Measurements from ENCODE around the gene PTGR3. TPM values are rescaled to one million over a fixed set of nuclear protein-coding genes. Genes with fewer than 3 reads are reported as not detected.

PTGR3 gene
- total and polyA plus RNA-seq, 3 donors from 2014 or later = 13.9 to 27.9 (median 15.7) TPM

GRCh38 chr18:75201282-75202270, 7.4 kb downstream of the PTGR3 start:
- Histone ChIP-seq H3K27me3 (no peaks in the 10 kb centered on the region), H3K4me3 (no peak overlapping the region), H3K4me1 (peaks cover 29% of the 10 kb centered on the region), H3K9me3 (no peaks in the 10 kb centered on the region), H3K27ac (no peak overlapping the region), H3K36me3 (ENCODE audit: low read depth, missing control alignments) (no peaks in the 10 kb centered on the region)
- no peak for TF ChIP-seq POLR2A (IDR thresholded peaks at IDR 0.05)
- TF ChIP-seq CTCF (IDR thresholded peaks at IDR 0.05) = no peak
- WGBS, 2 donors = 75 to 76% methylated on average over 18 of the region's 18 CpGs
- no peak for DNase-seq
- intact Hi-C loops (cut with DNase I; ENCODE audit: low total_unique reads) = loop anchor here (10.0 kb wide), 2 partner anchors 53 to 283 kb away; no protein-coding TSS in a partner anchor

- H3K9me3 ChIP-seq = no peaks in the 10 kb centered on the region
- TF ChIP-seq POLR2A (IDR thresholded peaks at IDR 0.05) = no peak
- no peak for TF ChIP-seq CTCF (IDR thresholded peaks at IDR 0.05)
- intact Hi-C loops (cut with DNase I; ENCODE audit: low total_unique reads) = loop anchor here (10.0 kb wide), 2 partner anchors 54 to 284 kb away; no protein-coding TSS in a partner anchor
- H3K36me3 ChIP-seq (ENCODE audit: low read depth, missing control alignments) = no peaks in the 10 kb centered on the region
- 87 to 89% methylated on average over 7 of the region's 7 CpGs for WGBS, 2 donors
- no peak overlapping the region for H3K4me3 ChIP-seq
- peaks cover 29% of the 10 kb centered on the region for H3K4me1 ChIP-seq
- DNase-seq = no peak
- no peak overlapping the region for H3K27ac ChIP-seq
- H3K27me3 ChIP-seq = no peaks in the 10 kb centered on the region
Measured at GRCh38 chr18:75200605-75201280, 8.2 kb downstream of the PTGR3 start.

GRCh38 chr18:75200071-75200470, 8.9 kb downstream of the PTGR3 start:
- intact Hi-C loops (cut with DNase I; ENCODE audit: low total_unique reads) = loop anchor here (10.0 kb wide), 2 partner anchors 55 to 285 kb away; no protein-coding TSS in a partner anchor

GRCh38 chr18:75199327-75199726, 9.6 kb downstream of the PTGR3 start:
- WGBS, 2 donors = 77 to 83% methylated on average over 4 of the region's 4 CpGs
- no peak for TF ChIP-seq CTCF (IDR thresholded peaks at IDR 0.05)
- TF ChIP-seq POLR2A (IDR thresholded peaks at IDR 0.05) = no peak
- intact Hi-C loops (cut with DNase I; ENCODE audit: low total_unique reads) = no loop called here
- Histone ChIP-seq H3K27me3 (no peaks in the 10 kb centered on the region), H3K4me3 (no peak overlapping the region), H3K27ac (no peak overlapping the region), H3K9me3 (no peaks in the 10 kb centered on the region), H3K4me1 (peaks cover 29% of the 10 kb centered on the region), H3K36me3 (ENCODE audit: low read depth, missing control alignments) (no peaks in the 10 kb centered on the region)
- DNase-seq = no peak

More at GRCh38 chr18:75200071-75200470, 8.9 kb downstream of the PTGR3 start:
- no peaks in the 10 kb centered on the region for H3K36me3 ChIP-seq (ENCODE audit: low read depth, missing control alignments)
- H3K4me1 ChIP-seq = peaks cover 29% of the 10 kb centered on the region
- no peak overlapping the region for H3K27ac ChIP-seq
- H3K9me3 ChIP-seq = no peaks in the 10 kb centered on the region
- no peaks in the 10 kb centered on the region for H3K27me3 ChIP-seq
- 89 to 92% methylated on average over 13 of the region's 13 CpGs for WGBS, 2 donors
- no peak overlapping the region for H3K4me3 ChIP-seq
- no peak for DNase-seq
- no peak for TF ChIP-seq CTCF (IDR thresholded peaks at IDR 0.05)
- TF ChIP-seq POLR2A (IDR thresholded peaks at IDR 0.05) = no peak
